GM18505 (cell line): ENCODE data around the gene ASAH2B.
A peak's percentile ranks its signal among the peaks of the same experiment; 100 is the strongest.
"Not testable (repeated sequence)": the region's sequence is repeated elsewhere in the genome, so short reads cannot be mapped to it uniquely, and the experiment has no call there.

Source experiments
- ATAC-seq: cut with Tn5 transposase; IDR thresholded peaks from one replicate; pipeline ENCODE4 v1.9.1; 2021; ENCODE audit not compliant: unreplicated experiment
- POLR2A ChIP-seq: IDR thresholded peaks from 4 replicates; pipeline ENCODE4 v1.6.1; 2011; ENCODE audit warnings: borderline replicate concordance; ENCODE audit not compliant: insufficient read depth, insufficient read length; ENCODE audit errors: extremely low read depth

Gene ASAH2B

DNA sequence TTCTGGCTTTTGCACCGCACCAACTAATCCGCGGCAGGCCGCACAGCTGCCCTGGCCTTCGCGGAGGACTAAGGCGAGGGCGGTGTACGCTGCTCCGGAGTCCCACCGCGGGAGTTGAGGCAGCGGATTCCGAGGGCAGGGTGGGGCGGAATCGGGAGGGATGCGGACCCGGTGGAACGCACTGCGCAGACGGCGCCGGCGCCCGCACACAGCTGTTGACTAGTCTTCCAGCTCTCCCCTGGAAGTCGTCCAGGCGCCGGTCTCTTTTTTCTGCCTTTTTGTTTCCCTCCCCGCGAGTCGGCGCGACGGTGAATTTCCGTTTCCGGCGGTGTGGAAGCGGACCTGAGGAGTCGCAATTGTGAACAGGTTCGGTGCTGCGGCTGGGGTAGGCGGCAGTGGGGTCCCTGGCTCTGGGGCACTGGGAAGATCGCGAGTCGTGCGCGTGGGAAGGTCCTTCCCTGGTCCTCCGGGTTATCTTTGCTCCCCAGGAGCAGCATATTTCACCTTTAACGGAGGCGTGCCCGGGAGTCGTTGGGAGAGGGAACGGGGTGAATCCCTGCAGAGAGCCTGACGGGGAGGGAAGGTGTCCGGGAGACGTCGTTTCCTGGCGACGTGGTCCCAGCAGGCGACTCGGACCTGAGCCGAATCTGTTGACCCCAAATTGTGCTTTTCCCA is at the start of gene ASAH2B:
TSS of gene ASAH2B (plus strand) at position 319 of the 675 bp plus-strand sequence. CDS start 5,195 bp downstream, outside the sequence.
- TF ChIP-seq POLR2A, result peak; percentile 63
- ATAC-seq, result peak; percentile 77

DNA sequence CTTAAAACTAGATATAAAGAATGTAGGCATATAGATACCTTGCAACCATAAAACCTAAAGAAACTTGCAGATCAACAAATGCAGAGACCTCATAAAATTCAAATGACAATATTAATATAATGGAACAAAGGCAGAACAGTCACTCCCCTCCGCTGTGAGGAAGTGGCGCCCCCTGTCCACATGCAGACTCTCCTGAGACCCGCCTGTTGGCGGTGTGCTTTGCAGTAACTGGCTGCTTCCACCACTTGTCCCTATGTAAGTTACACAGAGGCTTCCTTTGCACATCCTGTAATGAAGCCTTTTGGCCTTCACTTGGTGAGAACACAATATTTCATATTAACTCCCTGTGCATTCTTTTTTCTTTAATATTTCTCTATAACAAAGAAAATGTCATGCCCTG is 41.9 kb upstream of the ASAH2B start:
- not testable (repeated sequence) for ATAC-seq

DNA sequence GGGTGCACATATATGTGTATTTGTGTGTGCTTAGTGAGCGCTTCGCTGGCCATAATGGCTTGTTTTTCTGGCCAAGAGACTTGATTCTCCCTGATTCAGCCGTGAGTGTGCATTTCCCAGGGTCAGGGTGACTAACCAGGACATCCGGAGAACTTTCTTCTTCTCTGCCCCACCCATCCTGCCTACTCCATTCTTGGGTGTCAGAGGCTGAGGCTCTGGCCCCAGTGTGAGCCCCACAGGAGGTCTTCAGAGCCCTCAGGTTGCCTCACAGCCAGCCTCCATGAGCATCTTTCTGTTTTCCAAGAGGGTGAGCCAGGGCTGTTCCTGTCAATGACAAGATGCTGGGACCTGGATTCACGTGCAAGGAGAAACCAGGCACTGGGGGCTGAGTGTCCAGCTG is 37.8 kb upstream of the ASAH2B start:
- ATAC-seq, result not testable (repeated sequence)

DNA sequence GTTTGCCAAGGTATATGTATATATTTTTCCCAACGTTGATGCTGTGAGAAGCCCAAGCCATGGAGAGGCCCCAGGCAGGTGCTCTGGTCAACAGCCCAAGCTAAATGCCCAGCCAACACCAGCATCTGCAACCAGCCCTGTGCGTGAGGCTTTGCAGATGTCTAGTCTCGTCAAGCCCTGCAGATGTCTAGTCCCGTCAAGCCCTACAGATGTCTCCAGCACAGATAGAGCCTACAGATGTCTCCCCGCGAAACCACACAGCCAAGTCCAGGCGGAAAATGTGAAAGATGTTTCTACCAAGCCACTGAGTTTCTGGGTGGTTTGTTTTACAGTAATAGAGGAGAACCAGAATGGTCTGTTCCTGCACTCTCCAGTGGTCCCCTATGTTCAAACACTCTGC is 36.7 kb upstream of the ASAH2B start:
- not testable (repeated sequence) for ATAC-seq

DNA sequence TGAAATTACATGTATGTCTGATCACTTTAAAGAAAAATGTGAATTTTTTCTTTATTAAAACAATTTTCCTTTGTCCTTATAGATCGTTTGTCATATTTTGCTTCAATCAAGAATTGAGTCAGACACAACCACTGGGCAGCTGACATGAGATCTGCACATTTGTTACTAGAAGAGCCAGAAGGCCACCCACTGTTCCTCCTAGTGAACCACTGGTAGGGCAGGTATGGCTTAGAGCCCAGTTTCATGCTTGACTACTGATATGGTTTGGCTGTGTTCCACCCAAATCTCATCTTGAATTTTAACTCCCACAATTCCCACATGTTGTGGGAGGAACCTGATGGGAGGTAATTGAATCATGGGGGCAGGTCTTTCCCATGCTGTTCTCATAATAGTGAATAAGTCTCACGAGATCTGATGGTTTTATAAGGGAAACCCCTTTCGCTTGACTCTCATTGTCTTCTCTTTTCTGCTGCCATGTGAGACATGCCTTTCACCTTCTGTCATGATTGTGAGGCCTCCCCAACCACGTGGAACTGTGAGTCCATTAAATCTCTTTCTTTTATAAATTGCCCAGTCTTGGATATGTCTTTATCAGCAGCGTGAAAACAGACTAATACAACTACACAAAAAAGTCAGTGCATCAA is 35.2 kb upstream of the ASAH2B start:
- peak; percentile 61 for ATAC-seq

DNA sequence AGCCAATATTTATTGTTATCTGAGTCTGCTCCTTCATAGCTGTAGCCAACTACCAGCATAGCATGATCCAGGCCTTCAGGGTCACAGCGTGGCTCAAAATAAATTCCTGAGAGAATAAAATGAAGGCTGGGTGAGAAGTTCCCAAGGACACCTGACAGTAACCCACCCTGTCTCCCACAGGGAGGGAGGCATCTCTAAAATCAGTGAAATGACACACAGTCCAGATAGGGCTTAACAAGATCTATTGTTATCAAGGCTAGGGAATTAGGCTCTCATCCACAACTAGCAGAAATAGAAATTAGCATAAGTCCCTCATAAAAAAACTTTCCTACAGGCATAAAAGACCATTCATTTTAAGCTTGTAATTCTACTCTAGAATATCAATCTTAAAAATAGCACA is 33.7 kb upstream of the ASAH2B start:
- not testable (repeated sequence) for ATAC-seq

DNA sequence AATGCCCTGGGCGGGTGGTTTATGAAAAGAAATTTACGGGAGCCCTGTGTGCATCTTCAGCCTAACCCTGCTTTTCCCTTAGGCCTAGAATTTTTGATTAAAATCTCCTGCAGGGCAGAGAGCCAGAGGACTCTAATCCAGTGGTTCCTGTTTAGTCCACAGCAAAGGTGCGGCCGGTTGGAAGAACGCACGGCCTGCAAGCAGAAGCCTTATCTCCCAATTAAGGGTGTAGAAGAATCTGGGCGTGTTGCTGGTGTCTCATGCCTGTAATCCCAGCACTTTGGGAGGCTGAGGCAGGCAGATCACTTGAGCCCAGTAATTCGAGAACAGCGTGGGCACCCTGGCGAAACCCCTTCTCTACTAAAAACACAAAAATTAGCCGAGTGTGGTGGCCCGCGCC is 29.5 kb upstream of the ASAH2B start:
- ATAC-seq, result not testable (repeated sequence)

DNA sequence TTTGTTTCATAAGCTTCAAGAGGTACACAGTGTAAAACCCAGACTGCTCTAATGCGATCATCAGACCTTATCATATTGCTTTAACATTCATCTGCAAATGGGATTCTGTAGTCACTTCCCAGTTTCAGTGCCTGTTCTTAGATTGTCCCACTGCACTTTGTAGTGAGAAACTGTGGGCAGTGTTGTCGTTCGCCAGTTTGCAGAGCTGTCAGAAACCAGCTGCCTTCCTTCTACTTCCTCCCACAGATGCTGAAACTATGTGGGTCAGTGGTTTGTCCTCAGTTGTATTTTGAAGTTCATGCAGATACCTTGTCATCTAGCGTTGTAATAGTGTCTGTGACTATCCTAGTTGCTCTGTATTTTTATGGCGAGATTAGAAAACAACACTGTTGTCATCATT is 15.9 kb upstream of the ASAH2B start:
- peak; percentile 92 for ATAC-seq

DNA sequence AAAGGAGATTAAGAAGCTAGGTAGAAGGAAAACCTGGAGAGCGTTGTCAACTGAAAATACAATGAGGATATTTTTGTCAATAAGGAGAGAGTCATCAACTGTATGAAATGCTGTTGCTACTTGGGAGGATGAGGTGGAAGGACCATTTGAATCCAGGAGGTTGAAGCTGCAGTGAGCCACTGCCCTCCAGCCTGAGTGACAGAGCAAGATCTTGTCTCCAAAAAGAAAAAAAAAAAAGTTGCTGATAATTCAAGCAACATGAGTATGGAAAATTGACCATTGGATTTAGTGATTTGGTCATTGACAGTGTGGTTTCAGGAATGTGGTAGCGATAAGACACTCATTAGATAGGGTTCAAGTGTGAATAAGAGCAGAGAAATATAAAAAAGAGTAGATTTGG is 11.6 kb upstream of the ASAH2B start:
- not testable (repeated sequence) for ATAC-seq

DNA sequence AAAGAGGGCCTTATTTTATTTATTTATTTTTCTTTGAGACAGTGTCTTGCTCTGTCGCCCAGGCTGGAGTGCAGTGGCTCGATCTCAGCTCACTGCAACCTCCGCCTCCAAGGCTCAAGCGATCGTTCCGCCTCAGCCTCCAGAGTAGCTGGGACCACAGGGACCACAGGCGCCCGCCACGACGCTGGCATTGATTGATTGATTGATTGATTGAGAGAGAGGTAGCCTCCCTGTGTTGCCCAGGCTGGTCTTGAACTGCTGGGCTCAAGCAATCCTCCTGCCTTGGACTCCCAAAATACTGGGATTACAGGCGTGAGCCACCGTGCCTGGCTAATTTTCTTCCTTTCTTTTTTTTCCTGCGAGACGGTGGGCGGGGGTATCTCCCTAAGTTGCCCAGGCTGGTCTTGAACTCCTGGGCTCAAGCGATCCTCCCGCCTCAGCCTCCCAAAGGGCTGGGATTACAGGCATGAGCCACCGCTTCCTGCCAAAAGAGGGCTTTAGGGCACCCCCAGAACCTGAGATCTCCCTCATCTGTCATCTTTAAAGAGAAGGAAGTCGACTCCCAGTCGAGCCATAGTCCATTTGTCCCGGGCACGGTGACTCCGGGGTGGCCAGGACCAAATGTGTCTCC is 634 bp upstream of the ASAH2B start:
- ATAC-seq, result not testable (repeated sequence)

DNA sequence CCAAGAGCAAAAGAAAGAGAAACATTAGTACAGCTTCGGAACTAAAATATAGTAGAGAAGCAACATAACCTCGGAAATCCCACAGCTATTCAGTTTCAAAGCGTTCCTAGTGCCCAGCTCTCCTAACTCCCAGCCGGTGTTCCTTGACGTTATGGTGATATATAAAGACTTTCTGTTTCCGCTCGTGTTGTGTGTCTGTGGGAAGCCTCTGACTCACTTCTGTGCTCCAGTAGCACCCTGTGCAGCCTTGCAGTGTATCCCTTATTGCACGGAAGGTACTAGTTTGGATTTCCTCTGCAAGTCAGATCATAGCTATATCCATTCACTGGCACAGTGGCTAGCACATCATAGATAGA is 535 bp downstream of the ASAH2B start:
- peak; percentile 41 for ATAC-seq
- TF ChIP-seq POLR2A, result no peak

DNA sequence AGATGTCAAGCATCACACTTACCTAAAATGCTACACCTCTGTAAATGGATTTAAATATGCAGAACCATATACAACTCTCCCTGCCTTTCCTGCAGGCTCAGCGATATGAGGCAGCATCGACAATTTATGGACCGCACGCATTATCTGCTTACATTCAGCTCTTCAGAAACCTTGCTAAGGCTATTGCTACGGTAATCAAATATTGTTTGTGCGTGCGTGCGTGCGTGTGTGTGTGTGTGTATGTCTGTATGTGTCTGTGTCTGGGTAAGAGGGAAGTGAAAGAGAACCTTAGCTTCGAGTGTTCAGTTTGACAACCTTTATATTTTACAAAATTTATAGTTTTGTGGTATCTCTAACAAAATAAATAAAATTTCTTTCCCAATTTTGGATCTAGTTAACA is 3.1 kb downstream of the ASAH2B start:
- ATAC-seq, result not testable (repeated sequence)

DNA sequence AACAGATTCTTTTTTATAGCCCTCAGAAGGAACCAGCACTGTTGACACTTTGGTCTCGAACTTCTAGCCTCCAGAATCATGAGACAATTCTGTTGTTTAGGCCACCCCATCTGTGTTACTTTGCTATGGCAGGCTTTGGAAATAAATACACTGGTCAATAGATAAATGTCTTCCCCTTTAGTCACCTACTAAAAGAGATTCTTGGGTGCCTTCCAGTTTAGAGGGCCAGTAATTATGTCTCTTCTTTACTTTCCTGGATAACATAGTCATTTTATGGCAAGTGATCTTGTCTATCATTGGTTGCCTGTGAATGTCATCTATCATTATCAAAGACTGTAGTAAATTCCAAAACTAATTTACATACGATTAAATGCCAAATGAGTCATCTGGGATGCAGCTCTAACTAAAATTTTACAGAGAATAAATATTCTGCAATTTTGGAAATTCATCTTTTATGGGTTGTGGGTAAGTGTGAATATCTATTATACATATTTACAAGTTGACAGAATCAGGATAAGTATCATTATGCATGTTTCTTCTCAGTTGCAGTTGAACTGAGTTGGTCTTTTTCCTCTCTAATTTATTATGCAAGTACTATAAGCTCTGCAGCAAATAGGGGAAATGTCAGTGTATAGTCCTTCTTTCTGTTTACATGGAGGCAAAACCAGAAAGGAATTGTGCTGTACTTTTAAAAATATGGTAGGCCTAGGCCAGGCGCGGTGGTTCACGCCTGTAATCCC is 27.2 kb downstream of the ASAH2B start:
- ATAC-seq, result not testable (repeated sequence)

DNA sequence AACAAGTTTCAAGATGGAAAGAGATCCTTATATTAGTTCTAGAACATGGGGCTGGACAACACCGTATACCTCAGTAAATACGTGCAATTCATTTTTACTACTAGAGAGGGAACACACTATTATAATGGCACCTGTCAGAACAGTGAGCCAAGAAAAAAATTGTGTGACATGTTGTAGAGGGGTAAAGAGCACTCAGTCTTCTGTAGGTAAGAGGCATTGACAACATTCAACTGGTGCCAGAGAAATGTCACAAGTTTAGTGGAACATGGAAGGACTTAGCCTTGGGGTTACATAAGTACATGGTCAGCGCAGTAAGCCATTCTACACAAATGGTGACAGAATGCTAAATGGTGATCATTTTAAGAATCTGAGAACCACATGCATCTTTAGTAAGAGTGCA is 32.3 kb downstream of the ASAH2B start:
- ATAC-seq, result not testable (repeated sequence)

DNA sequence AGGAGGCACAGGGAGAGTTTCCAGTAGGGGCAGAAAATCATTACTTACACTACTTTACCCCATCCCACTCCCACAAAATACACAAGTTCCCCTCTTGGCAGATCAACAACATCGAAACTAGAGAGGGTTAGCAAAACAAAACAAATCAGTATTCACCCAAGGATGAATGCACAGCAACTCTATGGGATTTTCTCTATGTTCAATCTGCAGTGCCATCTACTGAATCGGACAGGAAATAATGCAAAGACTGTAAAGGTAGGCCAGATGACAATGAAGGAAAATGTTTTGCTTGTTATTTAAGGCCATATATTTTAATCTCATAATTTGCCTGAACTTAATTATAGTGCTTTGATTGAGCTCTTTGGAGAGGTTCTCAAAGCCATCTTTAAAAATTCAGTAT is 35.1 kb downstream of the ASAH2B start:
- not testable (repeated sequence) for ATAC-seq

DNA sequence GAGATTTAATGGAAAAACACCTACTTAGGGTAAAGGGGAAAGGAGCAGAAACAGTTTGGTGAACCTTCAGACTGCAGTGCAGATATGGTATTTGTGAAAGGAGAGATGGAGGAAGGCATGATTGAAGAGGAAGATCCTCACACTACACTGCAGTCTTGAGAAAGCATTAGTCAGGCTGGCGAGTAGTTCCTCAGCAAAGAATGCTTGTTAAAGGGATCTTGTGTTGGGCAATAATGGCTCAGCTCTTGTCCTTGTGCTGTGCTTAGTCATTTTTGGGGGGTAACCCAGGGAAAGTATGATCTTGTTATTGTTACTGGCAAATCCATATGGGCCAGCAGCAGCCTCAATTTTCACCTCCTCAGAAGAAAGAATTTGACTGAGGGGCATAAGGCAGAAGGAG is 40.3 kb downstream of the ASAH2B start:
- ATAC-seq, result not testable (repeated sequence)

DNA sequence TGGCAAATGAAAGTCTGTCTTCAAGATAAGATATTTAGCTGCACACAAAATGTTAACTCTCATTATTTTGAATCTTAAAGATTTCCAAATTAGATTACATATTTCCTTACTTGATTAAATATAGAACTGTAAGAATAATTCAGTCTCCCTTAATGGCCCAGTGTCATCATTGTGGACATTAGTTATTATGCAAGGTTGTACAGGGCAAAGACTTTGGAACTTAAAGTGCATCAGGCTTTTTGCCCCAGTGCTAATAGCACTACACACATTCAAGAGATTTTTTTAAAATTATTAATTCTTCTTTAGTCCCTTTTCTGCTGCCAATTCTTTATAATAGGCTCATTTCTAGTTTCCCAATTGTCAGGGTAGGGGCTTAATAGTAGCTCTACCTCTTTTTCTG is 42.3 kb downstream of the ASAH2B start:
- not testable (repeated sequence) for ATAC-seq

DNA sequence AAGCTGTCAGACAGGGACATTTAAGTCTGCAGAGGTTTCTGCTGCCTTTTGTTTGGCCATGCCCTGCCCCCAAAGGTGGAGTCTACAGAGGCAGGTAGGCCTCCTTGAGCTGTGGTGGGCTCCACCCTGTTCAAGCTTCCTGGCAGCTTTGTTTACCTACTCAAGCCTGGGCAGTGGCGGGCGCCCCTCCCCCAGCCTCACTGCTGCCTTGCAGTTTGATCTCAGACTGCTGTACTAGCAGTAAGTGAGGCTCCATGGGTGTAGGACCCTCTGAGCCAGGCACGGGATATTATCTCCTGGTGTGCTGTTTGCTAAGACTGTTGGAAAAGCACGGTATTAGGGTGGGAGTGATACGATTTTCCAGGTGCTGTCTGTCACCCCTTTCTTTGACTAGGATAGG is 48.2 kb downstream of the ASAH2B start:
- not testable (repeated sequence) for ATAC-seq
